Naive B cell (primary cell): ENCODE results near the gene TST. TPM values are rescaled to one million over a fixed set of nuclear protein-coding genes. Genes with fewer than 3 reads are reported as not detected.

Source experiments
- ATAC-seq, 2 donors: fragments of 150-1000 bp; cut with Tn5 transposase; 2 replicates each; pipeline ENCODE4 v1.10.0; 2021; ENCODE audit warnings: low read depth in 2 of 2, mild to moderate bottlenecking in 2 of 2, moderate library complexity in 2 of 2
- DNase-seq: peaks from one replicate; pipeline ENCODE4 v3.0.0; 2022
- H3K27ac Mint-ChIP-seq, 6 donors: one replicate each; pipeline ENCODE4 v1.8.0; 2020 to 2022; ENCODE audit warnings: mild to moderate bottlenecking in 6 of 6, mixed read lengths in 6 of 6, moderate library complexity in 5 of 6, inconsistent platforms in 2 of 6
- H3K27me3 Mint-ChIP-seq, 3 donors: one replicate each; pipeline ENCODE4 v1.8.0; 2021 to 2022; ENCODE audit warnings: mixed read lengths in 3 of 3, mild to moderate bottlenecking in 1 of 3
- H3K36me3 Mint-ChIP-seq, 2 donors: one replicate each; pipeline ENCODE4 v1.8.0; 2020 to 2022; ENCODE audit warnings: mixed read lengths in 2 of 2, inconsistent platforms in 1 of 2, mild to moderate bottlenecking in 1 of 2
- H3K4me1 Mint-ChIP-seq, 3 donors: one replicate each; pipeline ENCODE4 v1.8.0; 2020 to 2022; ENCODE audit warnings: mixed read lengths in 3 of 3, inconsistent platforms in 1 of 3, mild to moderate bottlenecking in 1 of 3, moderate library complexity in 1 of 3
- H3K4me3 Mint-ChIP-seq, 8 donors: one replicate each; pipeline ENCODE4 v1.8.0; 2020 to 2022; ENCODE audit warnings: mild to moderate bottlenecking in 8 of 8, mixed read lengths in 8 of 8, moderate library complexity in 8 of 8, inconsistent platforms in 2 of 8
- H3K9me3 Mint-ChIP-seq, 7 donors: one replicate each; pipeline ENCODE4 v1.8.0; 2020 to 2022; ENCODE audit warnings: mixed read lengths in 7 of 7, mild to moderate bottlenecking in 5 of 7, inconsistent platforms in 2 of 7, moderate library complexity in 1 of 7
- polyA plus RNA-seq, 6 donors: library from polyadenylated mRNA; unstranded; fragments of 300-500 nt; fragmentation: Illumina TruSeq; gene quantifications; one replicate each; pipeline ENCODE4 v1.2.3, GENCODE V29; 2021; ENCODE audit warnings: low read depth in 6 of 6

The TST gene
- polyA plus RNA-seq, 6 donors from 2014 or later = 0.65 to 3.3 (median 0.89) TPM; not detected in 2

DNA sequence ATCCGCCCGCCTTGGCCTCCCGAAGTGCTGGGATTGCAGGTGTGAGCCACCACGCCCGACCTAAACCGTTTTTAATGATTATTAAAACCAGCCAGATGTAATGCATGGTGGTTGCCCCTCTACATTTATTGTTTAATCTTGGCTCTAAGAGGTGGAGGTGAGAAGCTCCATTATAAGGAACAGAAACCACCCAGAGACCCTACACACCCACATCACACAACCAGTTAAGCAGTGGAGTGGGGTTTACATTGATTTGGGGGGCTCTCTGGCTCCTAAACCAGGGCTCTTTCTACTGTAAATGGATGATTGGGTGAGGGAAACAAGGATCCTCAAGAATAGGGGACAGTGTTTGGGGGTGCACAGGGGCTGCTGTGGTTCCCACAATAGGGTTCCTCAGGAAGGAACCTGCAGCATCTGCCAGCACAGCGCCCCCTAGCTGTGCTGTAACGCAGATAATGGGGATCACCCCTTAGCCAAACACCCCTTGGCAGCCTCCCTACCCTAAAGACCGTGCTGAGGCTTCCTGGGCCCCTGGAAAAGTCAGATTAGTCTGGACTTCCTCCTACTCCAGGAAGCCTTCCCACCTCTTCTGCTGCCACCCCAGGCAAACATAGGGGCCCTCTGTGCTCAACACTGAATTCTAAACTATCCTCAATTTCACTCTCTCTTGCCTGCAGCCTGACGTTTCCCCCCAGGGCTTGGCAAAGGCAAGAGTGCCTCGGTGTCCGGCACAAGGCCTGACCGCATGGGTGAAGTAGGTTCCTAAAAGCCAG lies 2.6 kb upstream of the TST start:
- Mint-ChIP-seq H3K4me1 (peaks cover 17 to 28% (median 24%) of the 10 kb centered on the region in 3 donors), H3K27me3 (no peaks in the 10 kb centered on the region), H3K27ac (peak overlapping the region in 3 of 6 donors; percentile 50 to 69 (median 65)), H3K4me3 (peak overlapping the region; percentile 44 to 87 (median 76)), H3K9me3 (no peaks in the 10 kb centered on the region), H3K36me3 (no peaks in the 10 kb centered on the region)
- DNase-seq (peak; percentile 37), ATAC-seq (peak; percentile 55 to 57)

DNA sequence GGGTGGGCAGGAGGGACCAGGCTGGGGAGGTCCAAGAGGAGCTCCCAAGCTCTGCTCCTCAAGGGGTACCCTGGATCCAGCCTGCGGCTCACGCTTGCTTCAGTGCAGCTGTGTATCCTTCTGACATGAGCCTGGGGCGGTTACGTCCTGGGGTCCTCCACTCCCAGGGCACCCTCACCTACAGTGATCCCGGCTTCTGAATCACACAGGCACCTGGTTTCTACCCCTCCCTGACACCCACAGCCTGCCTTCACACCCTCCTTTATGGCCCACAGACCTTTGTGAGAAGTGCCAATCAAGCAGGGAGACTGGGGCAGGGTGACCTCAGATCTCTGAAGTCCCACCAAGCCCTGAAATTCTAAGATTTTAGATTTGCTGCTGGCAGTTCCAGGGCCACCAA lies 1.8 kb upstream of the TST start:
- Mint-ChIP-seq H3K27me3 (no peaks in the 10 kb centered on the region), H3K9me3 (no peaks in the 10 kb centered on the region), H3K36me3 (no peaks in the 10 kb centered on the region), H3K4me3 (peak overlapping the region in 3 of 8 donors; percentile 84 to 88 (median 87)), H3K27ac (no peak overlapping the region), H3K4me1 (peaks cover 17 to 28% (median 24%) of the 10 kb centered on the region in 3 donors)
- no peak for ATAC-seq
- no peak for DNase-seq

DNA sequence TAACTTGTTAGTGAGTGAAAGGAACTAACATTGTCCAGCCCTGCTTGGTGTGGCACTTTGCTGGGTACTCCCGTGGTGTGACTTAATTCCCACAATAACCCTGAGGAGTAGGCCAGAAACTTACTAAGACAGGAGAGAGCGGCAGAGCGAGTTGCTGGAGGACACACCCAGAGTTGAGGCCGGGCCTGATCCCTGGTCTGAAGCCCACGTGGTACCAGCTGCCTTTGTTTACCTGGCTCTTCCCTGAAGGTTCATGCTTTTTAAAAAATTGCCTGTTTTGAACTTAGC lies 889 bp upstream of the TST start:
- no peak for DNase-seq
- no peaks in the 10 kb centered on the region for H3K36me3 Mint-ChIP-seq
- no peaks in the 10 kb centered on the region for H3K27me3 Mint-ChIP-seq
- peak overlapping the region in 1 of 6 donors; percentile 71 for H3K27ac Mint-ChIP-seq
- peaks cover 17 to 32% (median 24%) of the 10 kb centered on the region in 3 donors for H3K4me1 Mint-ChIP-seq
- no peaks in the 10 kb centered on the region for H3K9me3 Mint-ChIP-seq
- no peak for ATAC-seq
- peak overlapping the region; percentile 84 to 96 (median 88) for H3K4me3 Mint-ChIP-seq

DNA sequence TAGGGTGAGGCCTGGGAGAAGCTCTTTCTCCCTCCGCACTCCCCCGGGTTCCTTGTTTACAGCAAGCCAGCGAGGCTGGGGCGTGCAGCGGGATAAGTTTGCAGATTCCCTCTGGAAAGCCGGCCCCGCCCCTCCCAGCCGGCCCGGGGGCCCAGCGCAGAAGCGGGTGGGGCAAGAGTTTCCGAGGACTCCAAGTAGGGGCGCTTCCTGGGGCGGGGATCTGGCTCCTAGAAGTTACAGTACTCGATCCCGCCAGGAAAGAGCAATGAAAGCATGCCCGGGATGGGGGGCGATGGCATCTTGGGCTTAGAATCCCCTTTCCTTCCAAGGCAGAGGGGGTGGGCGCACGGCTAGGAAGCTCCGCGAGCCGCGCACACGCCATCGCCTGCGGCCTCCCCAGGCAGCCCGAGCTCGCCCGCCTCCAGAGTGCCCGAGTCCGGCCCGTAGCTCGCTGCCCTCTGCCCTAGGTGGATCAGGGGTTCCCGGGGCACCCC lies 385 bp downstream of the TST start:
- no peaks in the 10 kb centered on the region for H3K9me3 Mint-ChIP-seq
- H3K27ac Mint-ChIP-seq = peak overlapping the region in 1 of 6 donors; percentile 56
- no peaks in the 10 kb centered on the region for H3K36me3 Mint-ChIP-seq
- H3K4me1 Mint-ChIP-seq = peaks cover 17 to 28% (median 24%) of the 10 kb centered on the region in 3 donors
- H3K27me3 Mint-ChIP-seq = no peaks in the 10 kb centered on the region
- DNase-seq (no peak), ATAC-seq (peak; percentile 4 to 10)
- peak overlapping the region; percentile 79 to 91 (median 82) for H3K4me3 Mint-ChIP-seq

DNA sequence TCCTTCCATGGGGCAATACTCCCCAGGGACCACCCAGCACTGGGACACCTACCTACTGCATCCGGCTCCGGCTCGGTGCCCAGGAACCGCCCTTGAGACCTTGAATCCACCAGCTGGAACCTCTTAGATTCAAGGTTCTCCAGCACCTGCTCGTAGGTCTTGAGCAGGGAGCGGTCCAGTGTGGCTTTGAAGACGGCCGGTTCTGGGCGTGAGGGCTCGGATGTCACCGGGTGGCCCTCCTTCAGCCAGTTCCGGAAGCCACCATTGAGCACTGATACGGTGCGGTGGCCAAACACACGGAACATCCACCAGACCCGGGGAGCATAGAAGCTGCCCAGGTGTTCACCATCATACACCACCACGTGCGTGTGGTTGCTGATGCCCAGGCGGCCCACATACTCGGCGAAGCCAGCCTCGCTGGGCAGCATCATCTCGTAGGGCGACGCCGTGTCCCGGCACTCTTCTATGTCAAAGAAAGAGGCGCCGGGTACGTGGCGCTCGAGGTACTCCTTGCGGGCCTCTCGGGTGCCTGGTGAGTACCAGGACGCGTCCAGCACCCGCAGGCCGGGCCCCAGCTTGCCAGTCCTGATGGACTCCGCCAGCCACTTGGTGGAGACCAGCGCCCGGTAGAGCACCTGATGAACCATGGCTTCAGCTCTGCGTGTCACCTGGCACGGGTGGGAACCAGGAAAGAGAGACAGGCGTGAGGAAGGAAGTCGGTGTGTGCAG lies 997 bp downstream of the TST start:
- Mint-ChIP-seq H3K4me3 (peak overlapping the region; percentile 79 to 91 (median 82)), H3K4me1 (peaks cover 17 to 28% (median 24%) of the 10 kb centered on the region in 3 donors), H3K27ac (peak overlapping the region in 1 of 6 donors; percentile 56), H3K36me3 (no peaks in the 10 kb centered on the region), H3K27me3 (no peaks in the 10 kb centered on the region), H3K9me3 (no peaks in the 10 kb centered on the region)
- DNase-seq = no peak
- no peak for ATAC-seq

DNA sequence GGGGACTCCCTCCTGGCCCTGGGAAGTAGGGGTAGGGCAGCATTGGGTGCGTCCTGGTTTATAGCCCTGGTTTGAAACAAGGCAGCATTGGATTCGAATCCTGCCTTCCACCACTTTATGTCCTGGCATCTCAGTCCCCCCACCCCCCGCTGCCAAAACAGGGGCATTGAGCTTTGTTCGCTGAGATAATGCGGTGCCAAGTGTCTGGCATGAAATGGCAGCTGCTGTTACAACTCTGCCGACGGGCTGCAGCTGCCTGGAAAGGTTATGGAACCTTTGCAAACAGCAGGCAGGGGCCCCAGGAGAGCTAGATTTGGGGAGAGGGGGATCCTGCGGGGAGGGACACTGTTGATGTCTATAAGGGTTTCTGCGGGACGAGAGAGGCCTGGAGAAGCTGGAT lies 1.9 kb downstream of the TST start:
- Mint-ChIP-seq H3K9me3 (no peaks in the 10 kb centered on the region), H3K27me3 (no peaks in the 10 kb centered on the region), H3K4me3 (peak overlapping the region in 4 of 8 donors; percentile 9 to 84 (median 66)), H3K36me3 (no peaks in the 10 kb centered on the region), H3K27ac (no peak overlapping the region), H3K4me1 (peaks cover 17 to 27% (median 23%) of the 10 kb centered on the region in 3 donors)
- no peak for ATAC-seq
- no peak for DNase-seq

DNA sequence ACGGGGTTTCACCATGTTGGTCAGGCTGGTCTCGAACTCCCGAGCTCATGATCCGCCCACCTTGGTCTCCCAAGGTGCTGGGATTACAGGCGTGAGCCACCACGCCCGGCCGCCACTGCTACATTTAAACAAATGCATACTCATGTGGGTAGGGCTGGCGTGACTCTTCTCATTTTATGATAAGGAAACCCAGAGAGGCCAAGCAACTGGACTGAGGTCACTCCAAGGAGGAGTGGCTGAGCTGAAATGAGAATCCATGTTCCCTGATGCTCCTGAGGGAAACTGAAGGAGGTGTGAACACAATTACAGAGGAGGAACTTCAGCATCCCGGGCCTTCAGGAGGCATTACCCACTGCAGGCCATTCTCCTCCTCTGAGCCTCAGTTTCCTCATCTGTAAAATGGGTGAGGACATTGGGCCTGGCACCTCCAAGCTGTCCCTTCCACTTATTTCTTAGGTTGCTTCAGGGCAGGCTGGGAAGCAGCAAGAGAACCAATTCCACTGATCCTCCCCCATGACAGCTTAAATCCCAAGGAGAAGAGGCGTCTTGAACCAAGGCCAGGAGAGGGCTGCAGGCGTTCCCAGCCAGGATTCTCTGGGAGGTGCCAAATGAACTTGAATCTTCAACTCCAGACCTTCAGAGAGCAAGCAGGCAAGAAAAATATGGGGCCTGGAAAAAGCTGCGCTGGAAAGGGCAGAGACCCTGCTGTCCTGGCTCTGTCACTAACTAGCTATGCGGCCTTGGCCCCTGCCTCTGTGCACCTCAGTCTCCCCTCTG lies 2.9 kb downstream of the TST start:
- H3K9me3 Mint-ChIP-seq = no peaks in the 10 kb centered on the region
- H3K4me3 Mint-ChIP-seq = peak overlapping the region in 4 of 8 donors; percentile 16 to 81 (median 54)

DNA sequence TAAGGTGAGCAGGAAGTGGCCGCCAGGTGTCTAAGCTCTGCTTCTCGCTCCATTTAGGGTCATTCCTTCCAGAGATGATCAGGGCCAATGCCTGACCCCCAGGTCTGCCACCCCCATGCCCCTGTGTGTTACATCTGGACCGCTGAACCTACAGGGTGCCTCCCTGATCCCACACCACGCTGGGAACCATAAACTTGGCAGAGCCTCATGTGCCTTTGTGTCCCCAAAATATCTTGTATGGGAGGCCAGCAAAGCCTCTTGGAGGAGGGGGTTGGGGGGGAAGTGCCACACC lies 3.7 kb downstream of the TST start:
- no peaks in the 10 kb centered on the region for H3K9me3 Mint-ChIP-seq
- H3K4me3 Mint-ChIP-seq = no peak overlapping the region
- no peaks in the 10 kb centered on the region for H3K27me3 Mint-ChIP-seq
- H3K36me3 Mint-ChIP-seq = no peaks in the 10 kb centered on the region
- peak overlapping the region in 1 of 6 donors; percentile 21 for H3K27ac Mint-ChIP-seq
- no peak for DNase-seq
- H3K4me1 Mint-ChIP-seq = peaks cover 6 to 17% (median 8%) of the 10 kb centered on the region in 3 donors
- ATAC-seq = no peak

More for the DNA sequence above, 2.9 kb downstream of the TST start:
- DNase-seq (no peak), ATAC-seq (no peak)
- Mint-ChIP-seq H3K27me3 (no peaks in the 10 kb centered on the region), H3K36me3 (no peaks in the 10 kb centered on the region), H3K4me1 (peaks cover 9 to 17% (median 14%) of the 10 kb centered on the region in 3 donors), H3K27ac (no peak overlapping the region)

DNA sequence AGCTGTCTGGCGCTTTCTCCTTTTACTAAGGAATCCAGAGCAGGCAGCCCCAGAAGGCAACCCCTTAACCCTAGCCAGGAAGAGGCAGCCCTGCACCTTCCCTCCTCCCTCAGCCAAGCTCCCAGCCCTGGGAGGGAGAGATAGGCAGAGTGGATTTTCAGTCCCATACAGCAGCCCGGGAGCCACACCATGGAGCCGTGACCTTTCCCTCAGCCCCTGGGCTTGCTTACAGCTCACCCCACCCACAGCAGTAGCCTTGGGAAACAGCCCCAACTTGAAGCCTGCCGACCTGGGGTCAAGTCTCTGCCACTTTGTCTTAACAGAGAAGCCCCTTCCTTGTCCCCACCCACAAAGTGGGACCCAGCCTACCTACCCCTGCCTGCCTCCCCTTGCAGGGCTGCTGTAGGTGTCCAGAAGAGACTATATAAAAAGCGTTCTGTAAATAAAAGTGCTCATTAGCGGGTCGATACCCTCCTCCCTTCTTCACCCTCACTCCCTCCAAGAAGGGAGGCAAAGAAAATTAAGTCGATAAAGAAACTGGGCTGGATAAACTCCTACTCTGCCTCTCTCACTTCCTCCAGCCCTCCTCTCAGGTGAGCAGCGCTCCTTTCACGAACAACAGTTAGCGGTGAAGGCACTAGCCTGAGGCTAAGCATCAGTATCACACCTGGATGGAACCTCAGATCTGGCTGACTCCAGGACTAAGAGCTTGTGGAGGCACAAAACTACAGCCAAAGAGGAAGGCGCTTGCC lies 4.2 kb downstream of the TST start:
- ATAC-seq (no peak), DNase-seq (no peak)
- peaks cover 0 to 1% (median under 1%) of the 10 kb centered on the region in 3 donors for H3K27me3 Mint-ChIP-seq
- H3K27ac Mint-ChIP-seq = peak overlapping the region in 1 of 6 donors; percentile 29
- no peaks in the 10 kb centered on the region for H3K9me3 Mint-ChIP-seq
- H3K4me3 Mint-ChIP-seq = peak overlapping the region in 1 of 8 donors; percentile 5
- peaks cover 3 to 14% (median 3%) of the 10 kb centered on the region in 3 donors for H3K4me1 Mint-ChIP-seq
- no peaks in the 10 kb centered on the region for H3K36me3 Mint-ChIP-seq

DNA sequence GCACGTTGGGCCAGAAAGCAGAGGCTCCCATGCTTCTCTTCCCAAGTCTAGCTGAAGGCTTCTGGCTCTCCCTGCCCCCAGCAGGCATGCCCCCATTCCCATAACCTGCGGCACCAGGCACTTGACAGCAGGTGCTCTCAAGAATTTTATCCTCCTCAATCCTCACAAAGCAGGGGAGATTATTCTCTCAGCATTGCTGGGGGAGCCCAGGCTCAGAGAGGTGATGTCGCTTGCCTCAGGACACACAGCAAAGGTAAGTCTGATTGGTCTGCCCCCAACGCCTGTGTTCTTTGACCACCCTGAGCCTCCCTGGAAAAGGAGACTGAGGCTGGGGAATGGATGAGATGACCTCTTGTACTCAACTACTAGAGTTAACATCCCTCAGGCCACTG lies 4.8 kb downstream of the TST start:
- peak overlapping the region in 1 of 8 donors; percentile 23 for H3K4me3 Mint-ChIP-seq
- peaks cover 0 to 7% (median 6%) of the 10 kb centered on the region in 3 donors for H3K27me3 Mint-ChIP-seq
- DNase-seq (no peak), ATAC-seq (no peak)
- H3K36me3 Mint-ChIP-seq = no peaks in the 10 kb centered on the region
- H3K9me3 Mint-ChIP-seq = no peaks in the 10 kb centered on the region
- H3K4me1 Mint-ChIP-seq = peaks cover 0 to 10% (median 0%) of the 10 kb centered on the region in 3 donors
- H3K27ac Mint-ChIP-seq = no peak overlapping the region

DNA sequence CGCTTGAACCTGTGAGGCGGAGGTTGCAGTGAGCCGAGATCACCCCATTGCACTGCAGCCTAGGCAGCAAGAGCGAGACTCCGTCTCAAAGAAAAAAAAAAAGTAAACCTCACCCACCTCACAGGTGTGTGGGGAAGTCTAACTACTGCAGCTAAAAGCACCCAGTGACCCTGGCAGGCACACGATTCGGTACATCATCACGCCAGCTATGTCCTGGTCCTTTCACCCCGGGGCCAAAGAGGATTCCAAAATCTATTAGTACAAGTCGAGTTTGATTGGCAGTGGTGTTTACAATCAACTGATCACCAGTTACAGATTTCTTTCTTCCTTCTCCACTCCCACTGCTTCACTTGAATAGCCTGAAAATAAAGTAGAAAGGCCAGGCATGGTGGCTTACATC lies 6.3 kb downstream of the TST start:
- H3K4me3 Mint-ChIP-seq = no peak overlapping the region
- peaks cover 0 to 20% (median 9%) of the 10 kb centered on the region in 3 donors for H3K27me3 Mint-ChIP-seq
- H3K27ac Mint-ChIP-seq = peak overlapping the region in 2 of 6 donors; percentile 78
- no peak for DNase-seq
- H3K36me3 Mint-ChIP-seq = no peaks in the 10 kb centered on the region
- peaks cover 0 to 5% (median 0%) of the 10 kb centered on the region in 3 donors for H3K4me1 Mint-ChIP-seq
- H3K9me3 Mint-ChIP-seq = no peaks in the 10 kb centered on the region
- no peak for ATAC-seq

DNA sequence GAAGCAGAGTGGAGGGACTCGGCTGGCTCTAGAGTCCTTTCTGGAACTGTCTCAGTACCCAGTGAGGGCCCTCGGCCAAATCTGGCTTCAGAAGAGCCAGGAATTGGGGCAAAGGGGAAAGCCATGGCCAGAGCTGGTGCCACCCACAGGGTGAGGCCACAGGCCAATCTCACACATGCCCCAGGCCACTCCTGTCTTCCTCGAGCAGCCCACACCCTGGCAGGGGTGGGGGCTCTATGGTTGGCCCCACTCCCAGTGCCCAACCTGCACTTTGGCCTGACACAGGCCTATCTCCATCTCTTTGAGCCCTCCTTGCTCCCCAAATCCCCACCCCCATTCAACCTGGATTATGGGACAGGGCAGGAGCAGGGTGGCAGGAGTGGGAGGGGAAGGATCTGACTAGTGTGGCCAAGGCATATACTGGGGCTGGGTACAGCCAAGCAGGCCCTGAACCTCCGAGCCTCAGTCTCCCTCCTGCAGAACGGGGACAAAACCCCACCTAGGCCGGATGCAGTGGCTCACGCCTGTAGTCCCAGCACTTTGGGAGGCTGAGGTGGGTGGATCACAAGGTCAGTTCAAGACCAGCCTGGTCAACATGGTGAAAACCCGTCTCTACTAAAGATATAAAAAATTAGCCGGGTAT lies 6.9 kb downstream of the TST start:
- Mint-ChIP-seq H3K27me3 (peaks cover 0 to 25% (median 14%) of the 10 kb centered on the region in 3 donors), H3K4me1 (peaks cover 0 to 5% (median 0%) of the 10 kb centered on the region in 3 donors), H3K36me3 (no peaks in the 10 kb centered on the region), H3K9me3 (no peaks in the 10 kb centered on the region), H3K4me3 (no peak overlapping the region), H3K27ac (peak overlapping the region in 1 of 6 donors; percentile 5)
- no peak for ATAC-seq
- DNase-seq = no peak
